ENCODE measurements around the gene GNPTG.

- TF ChIP-seq POLR2A (IDR thresholded peaks at IDR 0.05) (no peak), CTCF (IDR thresholded peaks at IDR 0.05) (no peak), EP300 (IDR thresholded peaks at IDR 0.05) (no peak)
Measured at GRCh38 chr16:1375741-1376410, 24.1 kb downstream of the GNPTG start.
